B cell (primary cell): Measurements from ENCODE around the gene DUSP14. TPM values are rescaled to one million over a fixed set of nuclear protein-coding genes. Genes with fewer than 3 reads are reported as not detected.

ENCODE experiments used
- ATAC-seq: fragments of 200-7000 bp; cut with Tn5 transposase; one replicate; pipeline ENCODE4 v1.10.0; 2021; ENCODE audit warnings: low read depth, mild to moderate bottlenecking, moderate number of reproducible peaks, moderate library complexity
- CTCF ChIA-PET: fragments of 350-600 bp; sonication (Branson Sonifier 250); formaldehyde crosslinking; loops from one replicate; lab custom pipeline; 2021; ENCODE audit warnings: antibody characterized with exemption, inconsistent platforms; lab: Charles Lee
- POLR2A ChIA-PET: fragments of 350-600 bp; sonication (Branson Sonifier 250); formaldehyde crosslinking; loops from one replicate; lab custom pipeline; 2021; ENCODE audit warnings: antibody characterized with exemption; lab: Charles Lee
- DNase-seq: peaks from one replicate; pipeline ENCODE4 v3.0.0; 2013
- H2AFZ ChIP-seq: 2 replicates; pipeline ENCODE4 v1.6.1; 2012; ENCODE audit warnings: mild to moderate bottlenecking, low read depth, low read length; ENCODE audit not compliant: insufficient read depth, poor library complexity, severe bottlenecking
- H3K27ac ChIP-seq, 2 donors: 1 replicate in 1 of 2; 2 replicates in 1 of 2; pipeline ENCODE4 v1.5.1; 2012 to 2013; ENCODE audit warnings: low read length in 2 of 2, mild to moderate bottlenecking in 2 of 2, moderate library complexity in 1 of 2
- H3K27me3 ChIP-seq, 4 experiments: fragments of 200-600 bp in 1 of 4; sonication (generic) in 1 of 4; replicated peaks in 1 of 4; 1 replicate in 2 of 4; 2 replicates in 2 of 4; pipeline versions ENCODE4 v1.6.1 to v1.7.0; 2013 to 2016; ENCODE audit warnings: low read length in 3 of 4, mild to moderate bottlenecking in 2 of 4, mixed read lengths in 1 of 4, moderate library complexity in 1 of 4; ENCODE audit not compliant: insufficient read depth in 4 of 4, control insufficient read depth in 3 of 4; ENCODE audit errors: control extremely low read depth in 1 of 4
- H3K36me3 ChIP-seq, 2 experiments: replicated peaks in 1 of 2; 1 replicate in 1 of 2; 2 replicates in 1 of 2; pipeline versions ENCODE4 v1.6.1 to v1.7.1; 2013; ENCODE audit warnings: low read length in 1 of 2; ENCODE audit not compliant: insufficient read depth in 2 of 2, control insufficient read depth in 1 of 2; ENCODE audit errors: control extremely low read depth in 1 of 2, extremely low read depth in 1 of 2
- H3K4me1 ChIP-seq, 2 donors: fragments of 200-600 bp in 1 of 2; sonication (generic) in 1 of 2; 1 replicate in 1 of 2; 2 replicates in 1 of 2; pipeline versions ENCODE4 v1.5.1 to v1.6.1; 2013 to 2017; ENCODE audit warnings: low read length in 2 of 2; ENCODE audit not compliant: control insufficient read depth in 2 of 2, insufficient read depth in 2 of 2
- H3K4me2 ChIP-seq: replicated peaks from 2 replicates; pipeline ENCODE3; 2012; ENCODE audit warnings: mild to moderate bottlenecking, low read depth, low read length; ENCODE audit not compliant: poor library complexity, severe bottlenecking
- H3K4me3 ChIP-seq, 5 experiments: fragments of 200-600 bp in 1 of 5; sonication (generic) in 1 of 5; 1 replicate in 3 of 5; 2 replicates in 2 of 5; pipeline versions ENCODE4 v1.5.1 to v1.7.0; 2011 to 2016; ENCODE audit warnings: low read length in 4 of 5, mild to moderate bottlenecking in 4 of 5, low read depth in 2 of 5, control low read depth in 1 of 5, moderate library complexity in 1 of 5; ENCODE audit not compliant: insufficient read depth in 1 of 5; ENCODE audit errors: control extremely low read depth in 1 of 5, extremely low read depth in 1 of 5
- H3K79me2 ChIP-seq: fragments of 200-600 bp; sonication (generic); one replicate; pipeline ENCODE4 v1.6.0; 2016; ENCODE audit warnings: low read length; ENCODE audit not compliant: control insufficient read depth, insufficient read depth
- H3K9ac ChIP-seq: fragments of 200-600 bp; sonication (generic); 2 replicates; pipeline ENCODE4 v1.6.1; 2017; ENCODE audit warnings: mild to moderate bottlenecking, low read length, moderate library complexity
- H3K9me3 ChIP-seq, 3 donors: one replicate each; pipeline versions ENCODE4 v1.6.1 to v1.7.1; 2013; ENCODE audit warnings: low read length in 2 of 3; ENCODE audit not compliant: control insufficient read depth in 2 of 3, insufficient read depth in 1 of 3; ENCODE audit errors: control extremely low read depth in 1 of 3
- H4K20me1 ChIP-seq: 2 replicates; pipeline ENCODE4 v1.6.0; 2012; ENCODE audit warnings: mild to moderate bottlenecking, low read length; ENCODE audit not compliant: insufficient read depth, control insufficient read depth, poor library complexity, severe bottlenecking
- H3K27ac Mint-ChIP-seq: one replicate; pipeline ENCODE4 v1.8.0; 2021; ENCODE audit warnings: mixed read lengths
- H3K27me3 Mint-ChIP-seq: one replicate; pipeline ENCODE4 v1.8.0; 2021; ENCODE audit warnings: mixed read lengths
- H3K4me1 Mint-ChIP-seq: one replicate; pipeline ENCODE4 v1.8.0; 2021; ENCODE audit warnings: mixed read lengths
- H3K4me3 Mint-ChIP-seq: one replicate; pipeline ENCODE4 v1.8.0; 2021; ENCODE audit warnings: mixed read lengths
- H3K9me3 Mint-ChIP-seq: one replicate; pipeline ENCODE4 v1.8.0; 2022; ENCODE audit warnings: mixed read lengths; ENCODE audit not compliant: insufficient read depth
- EZH2 ChIP-seq: IDR thresholded peaks from 2 replicates; pipeline ENCODE4 v1.6.1; 2012; ENCODE audit warnings: borderline replicate concordance, low read depth, mild to moderate bottlenecking, moderate library complexity, low read length; ENCODE audit not compliant: insufficient read depth, poor library complexity, severe bottlenecking
- WGBS: methylation state at CpG from one replicate; pipeline ENCODE4 v1.1.5; 2013; ENCODE audit warnings: missing lambda C conversion rate; ENCODE audit not compliant: insufficient coverage; 5-methylcytosine and 5-hydroxymethylcytosine counted together
- intact Hi-C: fragments of 100-400 bp; cut with micrococcal nuclease; formaldehyde crosslinking; loops from one replicate; pipeline ENCODE4 v1.10.0; 2022
- polyA plus RNA-seq: library from polyadenylated mRNA; depleted of rRNA; stranded (reverse); fragments of >200 nt; gene quantifications from 2 replicates; pipeline ENCODE4 v1.2.3, GENCODE V29; 2012
- total RNA-seq, 2 donors: library from RNA; stranded (reverse); fragments of 120-200 nt in 1 of 2; gene quantifications; 1 replicate in 1 of 2; 2 replicates in 1 of 2; pipeline versions ENCODE4 v1.2.3 to v1.2.4, GENCODE V29; 2013 to 2022
- TF ChIP-seq, protein P1 (sequence below): fragments of 200-600 bp; IDR thresholded peaks from one replicate; pipeline ENCODE4 v1.8.0; 2022; ENCODE audit warnings: antibody characterized with exemption, mild to moderate bottlenecking

DUSP14 gene
- total and polyA plus RNA-seq, 2 donors (not counting 1 experiment from before 2014, with no cell fraction given) = 3.1 to 5.1 TPM

DNA sequence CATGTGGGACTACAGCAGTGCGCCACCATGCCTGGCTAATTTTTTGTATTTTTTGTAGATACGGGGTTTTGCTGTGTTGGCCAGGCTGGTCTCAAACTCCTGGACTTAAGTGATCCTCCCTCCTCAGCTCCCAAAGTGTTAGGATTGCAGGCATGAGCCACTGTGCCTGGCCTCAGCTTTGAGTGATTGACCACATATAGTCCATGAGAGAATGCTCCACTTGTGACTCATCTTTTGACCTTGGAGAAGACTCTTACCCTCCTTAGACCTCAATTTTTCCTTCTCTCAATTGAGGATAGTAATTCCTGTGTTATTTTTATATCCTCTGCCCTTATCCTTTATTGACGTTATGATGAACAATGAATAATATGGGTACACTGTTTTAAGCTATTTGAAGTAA is 30.9 kb upstream of the DUSP14 start:
- DNase-seq (no peak), ATAC-seq (no peak)
- no peaks in the 10 kb centered on the region for H3K27me3 ChIP-seq
- Mint-ChIP-seq H3K4me1 (no peaks in the 10 kb centered on the region), H3K4me3 (no peak overlapping the region), H3K27me3 (no peaks in the 10 kb centered on the region), H3K9me3 (no peaks in the 10 kb centered on the region), H3K27ac (no peak overlapping the region)
- no peaks in the 10 kb centered on the region for H4K20me1 ChIP-seq
- peaks cover 10 to 11% of the 10 kb centered on the region in 2 experiments for H3K36me3 ChIP-seq
- H3K9ac ChIP-seq = no peak overlapping the region
- H3K4me2 ChIP-seq = no peak overlapping the region
- ChIA-PET CTCF (no interaction called here), POLR2A (interaction anchor here (0.7 kb wide), 1 partner anchor 29 kb away, joined by 6 read pairs; no protein-coding TSS in a partner anchor)
- H2AFZ ChIP-seq = no peak overlapping the region
- H3K27ac ChIP-seq = no peak overlapping the region
- intact Hi-C loops = no loop called here
- no peaks in the 10 kb centered on the region for H3K9me3 ChIP-seq
- H3K4me1 ChIP-seq = no peaks in the 10 kb centered on the region
- no peak overlapping the region for H3K4me3 ChIP-seq
- TF ChIP-seq EZH2 = no peak
- TF ChIP-seq, protein P1, sequence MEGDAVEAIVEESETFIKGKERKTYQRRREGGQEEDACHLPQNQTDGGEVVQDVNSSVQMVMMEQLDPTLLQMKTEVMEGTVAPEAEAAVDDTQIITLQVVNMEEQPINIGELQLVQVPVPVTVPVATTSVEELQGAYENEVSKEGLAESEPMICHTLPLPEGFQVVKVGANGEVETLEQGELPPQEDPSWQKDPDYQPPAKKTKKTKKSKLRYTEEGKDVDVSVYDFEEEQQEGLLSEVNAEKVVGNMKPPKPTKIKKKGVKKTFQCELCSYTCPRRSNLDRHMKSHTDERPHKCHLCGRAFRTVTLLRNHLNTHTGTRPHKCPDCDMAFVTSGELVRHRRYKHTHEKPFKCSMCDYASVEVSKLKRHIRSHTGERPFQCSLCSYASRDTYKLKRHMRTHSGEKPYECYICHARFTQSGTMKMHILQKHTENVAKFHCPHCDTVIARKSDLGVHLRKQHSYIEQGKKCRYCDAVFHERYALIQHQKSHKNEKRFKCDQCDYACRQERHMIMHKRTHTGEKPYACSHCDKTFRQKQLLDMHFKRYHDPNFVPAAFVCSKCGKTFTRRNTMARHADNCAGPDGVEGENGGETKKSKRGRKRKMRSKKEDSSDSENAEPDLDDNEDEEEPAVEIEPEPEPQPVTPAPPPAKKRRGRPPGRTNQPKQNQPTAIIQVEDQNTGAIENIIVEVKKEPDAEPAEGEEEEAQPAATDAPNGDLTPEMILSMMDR = no peak
- H3K79me2 ChIP-seq = no peaks in the 10 kb centered on the region
- no CpG with 5 or more reads among the region's 3 CpGs for WGBS

DNA sequence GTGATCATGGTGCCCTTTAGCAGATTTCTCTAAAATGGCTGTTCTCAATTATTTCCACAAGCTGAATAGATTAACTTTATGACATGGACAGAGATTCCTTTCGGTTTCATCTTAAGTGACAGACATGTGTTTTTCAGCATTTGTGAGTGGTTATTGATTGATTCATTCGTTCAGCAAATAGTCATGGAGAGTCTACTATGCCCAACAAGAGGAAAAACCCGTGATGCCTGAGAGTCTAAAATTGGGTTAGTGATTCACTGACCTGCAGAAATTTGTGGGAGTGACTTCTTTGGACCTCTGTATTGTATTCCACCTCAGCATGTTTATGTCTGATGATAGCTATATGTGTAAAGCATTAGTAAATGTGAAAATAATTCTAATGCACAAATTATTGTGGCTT is 28.0 kb upstream of the DUSP14 start:
- Histone ChIP-seq H3K27ac (no peak overlapping the region), H3K9me3 (no peaks in the 10 kb centered on the region), H3K4me2 (no peak overlapping the region), H3K4me1 (no peaks in the 10 kb centered on the region), H3K36me3 (peaks cover 7 to 21% of the 10 kb centered on the region in 2 experiments), H4K20me1 (no peaks in the 10 kb centered on the region), H2AFZ (no peak overlapping the region), H3K4me3 (no peak overlapping the region), H3K9ac (no peak overlapping the region), H3K27me3 (no peaks in the 10 kb centered on the region), H3K79me2 (no peaks in the 10 kb centered on the region)
- ATAC-seq = no peak
- POLR2A ChIA-PET = no interaction called here
- Mint-ChIP-seq H3K27me3 (no peaks in the 10 kb centered on the region), H3K4me3 (no peak overlapping the region), H3K4me1 (no peaks in the 10 kb centered on the region), H3K9me3 (no peaks in the 10 kb centered on the region), H3K27ac (no peak overlapping the region)
- WGBS = 93% methylated on average over 2 of the region's 3 CpGs
- TF ChIP-seq EZH2 = no peak
- TF ChIP-seq, protein P1 = no peak
- CTCF ChIA-PET = no interaction called here
- intact Hi-C loops = no loop called here
- no peak for DNase-seq
